ENCODE data around the gene HNRNPR. TPM values are rescaled to one million over a fixed set of nuclear protein-coding genes. Genes with fewer than 3 reads are reported as not detected.

HNRNPR gene
- total and polyA plus RNA-seq, 9 of the 15 experiments (the other 6 are each of a cell fraction or from before 2014, with no cell fraction given): 80.9 to 372 (median 301) TPM

DNA sequence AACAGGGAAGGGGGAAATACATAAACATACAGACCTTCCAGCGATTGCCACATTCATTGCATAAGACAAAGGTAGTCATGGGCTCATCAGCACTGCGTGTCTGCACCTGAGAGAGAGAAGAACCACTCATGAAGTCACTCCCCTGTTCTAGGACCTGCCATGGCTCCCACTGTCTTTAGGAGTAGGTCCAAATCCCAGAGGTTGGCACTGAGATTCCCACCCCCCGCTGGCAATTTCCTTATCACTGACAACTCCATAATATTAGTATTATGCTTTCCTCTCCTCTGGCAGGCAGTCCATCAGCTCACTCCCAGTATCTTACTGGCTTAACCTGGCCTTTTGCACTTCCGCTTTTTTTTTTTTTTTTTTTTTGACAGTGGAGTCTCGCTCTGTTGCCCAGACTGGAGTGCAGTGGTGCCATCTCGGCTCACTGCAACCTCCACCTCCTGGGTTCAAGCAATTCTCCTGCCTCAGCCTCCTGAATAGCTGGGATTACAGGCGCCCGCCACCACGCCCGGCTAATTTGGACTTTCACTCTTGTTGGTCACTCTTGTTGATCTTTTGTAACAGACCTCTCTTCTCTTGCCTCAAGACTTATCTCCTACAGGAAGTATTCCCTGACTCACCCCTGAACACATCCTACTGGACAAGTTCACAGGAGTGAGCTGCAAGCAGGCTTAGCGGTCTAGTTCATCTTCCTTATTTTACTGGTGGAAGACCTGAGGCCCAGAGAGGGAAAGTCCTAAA is 40.4 kb upstream of the HNRNPR start:
- Histone ChIP-seq H2AFZ (ENCODE audit: low read depth, low read length) (peak overlapping the region; percentile 67), H3K4me1 (replicated peaks in 1 of 2; ENCODE audit: control insufficient read depth in 2 of 2, insufficient read depth in 2 of 2, low read length in 2 of 2) (peaks cover 19 to 41% of the 10 kb centered on the region in 2 experiments), H3K9me1 (ENCODE audit: control insufficient read depth, insufficient read depth, low read length) (no peaks in the 10 kb centered on the region), H3K27ac (ENCODE audit: extremely low read depth, low read depth, low read length) (peak overlapping the region; percentile 50; the same call in 1 of the 3 replicates), H3K27me3 (ENCODE audit: control insufficient read depth in 2 of 2, insufficient read depth in 2 of 2, low read length in 2 of 2) (no peaks in the 10 kb centered on the region), H3K79me2 (ENCODE audit: control insufficient read depth, insufficient read depth, low read length) (no peaks in the 10 kb centered on the region), H4K20me1 (replicated peaks; ENCODE audit: control insufficient read depth, insufficient read depth, low read length) (no peaks in the 10 kb centered on the region), H3K36me3 (ENCODE audit: control insufficient read depth, insufficient read depth, low read length) (no peaks in the 10 kb centered on the region), H3K4me2 (ENCODE audit: insufficient read depth, low read length) (peak overlapping the region; percentile 35), H3K9me3 (replicated peaks; ENCODE audit: control insufficient read depth, insufficient read depth, low read depth, low read length) (no peaks in the 10 kb centered on the region), H3K9ac (ENCODE audit: insufficient read depth in 1 of 2, low read depth in 2 of 2, low read length in 2 of 2) (peak overlapping the region in 1 of 2 experiments; percentile 62; a peak in 1 of 4 replicates), H3K4me3 (no peak overlapping the region)
- no TSS peak for BruUV-seq (replicated peaks)
- FAIRE-seq (peak; percentile 44), DNase-seq (ENCODE audit: extremely low read depth in 1 of 4, low spot score in 3 of 4) (peak in 3 of 4 experiments; percentile 41 to 71 (median 68)), ATAC-seq (peak; percentile 58)
- in situ Hi-C loops (cut with MboI): no loop called here
- ChIA-PET CTCF (ENCODE audit: low intra/inter-chr PET ratio) (no interaction called here), POLR2A (interaction anchor here (0.6 to 2.3 kb wide), 6 partner anchors 11 to 51 kb away, joined by 3 to 8 read pairs (median 4); partner anchors contain the start of gene ZNF436)
- 18% methylated on average over 10 of the region's 11 CpGs for WGBS (ENCODE audit: insufficient coverage, low coverage, missing lambda C conversion rate)
- intact Hi-C loops (cut with micrococcal nuclease): no loop called here
- TF ChIP-seq ZNF584 (CRISPR knock-in tag; IDR thresholded peaks at IDR 0.05; ENCODE audit: low read depth): peak; percentile 69; the same call in 1 of the 2 replicates
- TF ChIP-seq STAG1 (CRISPR knock-in tag; IDR thresholded peaks at IDR 0.05; ENCODE audit: borderline replicate concordance): no peak
- TF ChIP-seq ATF7 (IDR thresholded peaks at IDR 0.05): 0 out of 2 replicates have a peak, but pooled peaks have one; percentile 22
- TF ChIP-seq, protein P1, sequence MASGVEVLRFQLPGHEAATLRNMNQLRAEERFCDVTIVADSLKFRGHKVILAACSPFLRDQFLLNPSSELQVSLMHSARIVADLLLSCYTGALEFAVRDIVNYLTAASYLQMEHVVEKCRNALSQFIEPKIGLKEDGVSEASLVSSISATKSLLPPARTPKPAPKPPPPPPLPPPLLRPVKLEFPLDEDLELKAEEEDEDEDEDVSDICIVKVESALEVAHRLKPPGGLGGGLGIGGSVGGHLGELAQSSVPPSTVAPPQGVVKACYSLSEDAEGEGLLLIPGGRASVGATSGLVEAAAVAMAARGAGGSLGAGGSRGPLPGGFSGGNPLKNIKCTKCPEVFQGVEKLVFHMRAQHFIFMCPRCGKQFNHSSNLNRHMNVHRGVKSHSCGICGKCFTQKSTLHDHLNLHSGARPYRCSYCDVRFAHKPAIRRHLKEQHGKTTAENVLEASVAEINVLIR (CRISPR knock-in tag; IDR thresholded peaks at IDR 0.05): no peak
- TF ChIP-seq ZZZ3 (IDR thresholded peaks at IDR 0.05): no peak
- no peak for TF ChIP-seq BACH1 (tag; IDR thresholded peaks at IDR 0.05)
- no peak for TF ChIP-seq RBM17 (IDR thresholded peaks at IDR 0.05; ENCODE audit: borderline replicate concordance, low read depth, low read length)
- peak; percentile 82 to 86 for TF ChIP-seq FOXK2 (conservative IDR thresholded peaks at IDR 0.05 in 1 of 2, IDR thresholded peaks at IDR 0.05 in 1 of 2; ENCODE audit: low read depth in 2 of 2)
- TF ChIP-seq BHLHE40 (IDR thresholded peaks at IDR 0.05; ENCODE audit: low read length): no peak
- TF ChIP-seq NCOR1 (IDR thresholded peaks at IDR 0.05): no peak
- TF ChIP-seq, protein P2, sequence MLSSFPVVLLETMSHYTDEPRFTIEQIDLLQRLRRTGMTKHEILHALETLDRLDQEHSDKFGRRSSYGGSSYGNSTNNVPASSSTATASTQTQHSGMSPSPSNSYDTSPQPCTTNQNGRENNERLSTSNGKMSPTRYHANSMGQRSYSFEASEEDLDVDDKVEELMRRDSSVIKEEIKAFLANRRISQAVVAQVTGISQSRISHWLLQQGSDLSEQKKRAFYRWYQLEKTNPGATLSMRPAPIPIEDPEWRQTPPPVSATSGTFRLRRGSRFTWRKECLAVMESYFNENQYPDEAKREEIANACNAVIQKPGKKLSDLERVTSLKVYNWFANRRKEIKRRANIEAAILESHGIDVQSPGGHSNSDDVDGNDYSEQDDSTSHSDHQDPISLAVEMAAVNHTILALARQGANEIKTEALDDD (IDR thresholded peaks at IDR 0.05): peak; percentile 31; the same call in 1 of the 2 replicates
- no peak for TF ChIP-seq TCF3 (CRISPR knock-in tag; IDR thresholded peaks at IDR 0.05)
- no peak for TF ChIP-seq NELFE (IDR thresholded peaks at IDR 0.05; ENCODE audit: insufficient read depth, insufficient read length)
- peak; percentile 81 for TF ChIP-seq BCOR (IDR thresholded peaks at IDR 0.05)
- peak; percentile 26; the same call in 1 of the 2 replicates for TF ChIP-seq TEAD4 (IDR thresholded peaks at IDR 0.05; ENCODE audit: low read length)
- no peak for TF ChIP-seq TEAD4 (CRISPR knock-in tag; IDR thresholded peaks at IDR 0.05; ENCODE audit: borderline replicate concordance)
- TF ChIP-seq ZNF76 (CRISPR knock-in tag; IDR thresholded peaks at IDR 0.05; ENCODE audit: borderline replicate concordance): no peak
- peak; percentile 46; the same call in 1 of the 2 replicates for TF ChIP-seq MTA1 (IDR thresholded peaks at IDR 0.05; ENCODE audit: borderline replicate concordance)
- TF ChIP-seq, protein P3, sequence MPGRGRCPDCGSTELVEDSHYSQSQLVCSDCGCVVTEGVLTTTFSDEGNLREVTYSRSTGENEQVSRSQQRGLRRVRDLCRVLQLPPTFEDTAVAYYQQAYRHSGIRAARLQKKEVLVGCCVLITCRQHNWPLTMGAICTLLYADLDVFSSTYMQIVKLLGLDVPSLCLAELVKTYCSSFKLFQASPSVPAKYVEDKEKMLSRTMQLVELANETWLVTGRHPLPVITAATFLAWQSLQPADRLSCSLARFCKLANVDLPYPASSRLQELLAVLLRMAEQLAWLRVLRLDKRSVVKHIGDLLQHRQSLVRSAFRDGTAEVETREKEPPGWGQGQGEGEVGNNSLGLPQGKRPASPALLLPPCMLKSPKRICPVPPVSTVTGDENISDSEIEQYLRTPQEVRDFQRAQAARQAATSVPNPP (IDR thresholded peaks at IDR 0.05; ENCODE audit: borderline replicate concordance, insufficient read depth, insufficient read length): no peak
- TF ChIP-seq CBFA2T3 (IDR thresholded peaks at IDR 0.05): peak; percentile 29; the same call in 1 of the 2 replicates
- no peak for TF ChIP-seq THRAP3 (IDR thresholded peaks at IDR 0.05; ENCODE audit: borderline replicate concordance)

Measured in K562 (cell line).